HUDEP-2 (cell line): ENCODE results near the gene TIMP2.
"Not testable (repeated sequence)": the region's sequence is repeated elsewhere in the genome, so short reads cannot be mapped to it uniquely, and the experiment has no call there.

Experiments
- DNase-seq, 76 experiments: peaks; one replicate each; lab custom pipeline; 2025; ENCODE audit not compliant: unreplicated experiment in 76 of 76; lab: John Stamatoyannopoulos, UW

TIMP2 gene

GRCh38 chr17:78873519-78874340, 51.5 kb downstream of the TIMP2 start:
- no peak for DNase-seq

DNA sequence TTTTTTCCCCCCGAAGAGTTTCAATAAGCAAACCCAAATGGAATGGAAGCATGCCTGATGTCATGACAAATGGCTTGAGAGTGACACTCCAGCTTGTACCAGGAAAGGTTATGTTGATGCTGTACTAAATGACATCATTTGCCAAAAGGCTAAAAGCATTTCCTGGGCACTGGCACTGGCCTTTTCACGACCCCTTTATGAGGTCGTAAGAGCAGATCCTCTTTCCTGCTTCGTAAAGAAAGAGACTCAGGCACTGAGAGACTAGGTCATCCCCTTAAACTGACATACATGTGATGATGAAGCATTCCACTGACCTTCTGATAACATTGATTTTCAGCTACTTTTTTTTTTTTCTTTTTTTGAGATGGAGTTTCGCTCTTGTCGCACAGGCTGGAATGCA, 52.7 kb downstream of the TIMP2 start:
- DNase-seq = no peak

GRCh38 chr17:78870621-78871020, 54.6 kb downstream of the TIMP2 start:
- no peak for DNase-seq

DNA sequence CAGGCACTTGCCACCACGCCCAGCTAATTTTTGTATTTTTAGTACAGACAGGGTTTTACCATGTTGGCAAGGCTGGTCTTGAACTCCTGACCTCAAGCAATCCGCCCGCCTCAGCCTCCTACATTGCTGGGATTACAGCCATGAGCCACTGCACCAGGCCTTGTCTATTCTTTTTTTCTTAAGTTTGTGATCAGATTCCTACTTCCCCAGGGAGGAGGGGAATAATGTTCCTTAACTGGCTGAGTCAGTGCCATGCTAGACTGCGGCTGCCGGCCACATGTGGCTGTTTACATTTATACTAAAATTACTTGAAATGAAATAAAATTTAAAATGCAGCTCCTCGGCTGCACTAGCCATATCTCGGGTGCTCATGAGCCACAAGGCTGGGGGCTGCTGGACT, 56.8 kb downstream of the TIMP2 start:
- DNase-seq = no peak

DNA sequence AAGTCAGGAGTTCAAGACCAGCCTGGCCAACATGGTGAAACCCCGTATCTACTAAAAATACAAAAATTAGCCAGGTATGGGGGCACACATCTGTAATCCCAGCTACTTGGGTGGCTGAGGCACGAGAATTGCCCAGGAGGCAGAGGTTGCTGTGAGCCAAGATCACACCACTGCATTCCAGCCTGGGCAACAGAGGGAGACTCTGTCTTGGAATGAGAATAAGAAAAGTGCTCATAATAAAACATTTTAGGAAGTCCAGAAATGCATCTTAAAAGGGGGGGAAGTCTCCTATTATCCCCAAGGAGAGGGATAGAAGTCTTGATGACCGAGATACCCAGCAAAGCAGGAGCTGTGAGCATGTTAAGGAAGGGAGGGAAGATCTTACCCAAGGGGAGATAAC, 58.1 kb downstream of the TIMP2 start:
- not testable (repeated sequence) for DNase-seq

GRCh38 chr17:78865682-78866390, 59.4 kb downstream of the TIMP2 start:
- DNase-seq = peak in 58 of 76 experiments; percentile 3 to 71 (median 34)

GRCh38 chr17:78864117-78864516, 61.1 kb downstream of the TIMP2 start:
- DNase-seq = no peak

DNA sequence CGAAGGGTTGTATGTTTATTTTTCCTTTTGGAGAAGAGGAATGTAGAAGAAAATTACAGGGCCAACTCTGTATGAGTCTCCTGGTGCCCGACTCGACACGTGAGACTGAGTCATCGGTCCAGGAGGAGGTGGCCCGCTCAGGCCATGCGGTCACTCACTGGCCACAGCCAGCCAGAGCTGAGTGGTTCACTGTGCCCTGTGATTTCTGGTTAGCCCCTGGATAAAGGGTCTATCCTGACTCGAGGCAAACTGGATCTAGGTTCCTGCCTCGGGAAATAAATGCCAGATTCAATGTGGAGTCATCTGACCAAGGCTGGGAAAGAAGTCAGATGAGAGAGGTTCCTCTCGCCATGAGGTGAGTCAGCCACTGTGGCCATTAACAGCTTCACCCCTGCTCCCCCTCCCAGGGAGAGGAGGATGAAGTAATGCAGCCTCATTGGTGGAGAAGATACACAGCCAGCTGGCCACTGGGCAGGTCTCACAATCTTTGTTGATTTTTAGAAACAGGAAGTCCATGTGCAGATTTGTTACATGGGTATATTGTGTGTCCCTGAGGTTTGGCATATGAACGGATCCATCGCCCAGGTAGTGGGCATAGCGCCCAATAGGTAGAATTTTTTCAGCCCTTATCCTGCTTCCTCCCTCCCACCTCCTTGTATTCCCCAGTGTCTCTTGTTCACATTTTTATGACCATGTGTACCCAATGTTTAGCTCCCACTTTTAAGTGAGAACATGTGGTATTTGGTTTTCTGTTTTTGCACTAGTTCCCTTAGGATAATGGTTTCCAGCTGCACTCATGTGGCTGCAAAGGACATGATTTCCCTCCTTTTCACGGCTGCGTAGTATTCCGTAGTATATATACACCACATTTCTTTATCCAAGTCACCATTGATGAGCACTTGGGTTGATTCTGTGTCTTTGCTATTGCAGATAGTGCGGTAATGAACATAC, 62.8 kb downstream of the TIMP2 start:
- peak in 4 of 76 experiments; percentile 8 to 16 (median 12) for DNase-seq

DNA sequence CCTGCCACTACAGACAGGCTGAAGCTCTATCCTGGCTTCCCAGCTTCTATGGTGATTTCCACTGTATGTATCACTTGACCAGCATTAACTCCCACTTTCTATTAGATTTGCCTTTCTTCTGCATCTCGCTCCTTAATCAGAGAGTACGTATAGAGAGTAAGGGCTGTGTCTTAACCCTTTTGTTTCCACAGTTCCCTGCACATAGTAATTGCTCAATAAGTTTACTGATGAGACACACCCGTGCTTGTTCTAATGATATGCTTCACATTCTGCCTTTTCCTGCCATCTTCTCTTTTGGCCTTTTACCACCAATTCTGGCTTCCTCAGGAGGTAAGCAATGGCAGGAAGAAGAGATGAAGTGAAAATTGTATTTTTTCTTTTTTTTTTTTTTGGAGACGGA, 64.0 kb downstream of the TIMP2 start:
- DNase-seq = no peak

GRCh38 chr17:78859051-78859450, 66.1 kb downstream of the TIMP2 start:
- DNase-seq = no peak

GRCh38 chr17:78857266-78857665, 67.9 kb downstream of the TIMP2 start:
- DNase-seq = no peak

DNA sequence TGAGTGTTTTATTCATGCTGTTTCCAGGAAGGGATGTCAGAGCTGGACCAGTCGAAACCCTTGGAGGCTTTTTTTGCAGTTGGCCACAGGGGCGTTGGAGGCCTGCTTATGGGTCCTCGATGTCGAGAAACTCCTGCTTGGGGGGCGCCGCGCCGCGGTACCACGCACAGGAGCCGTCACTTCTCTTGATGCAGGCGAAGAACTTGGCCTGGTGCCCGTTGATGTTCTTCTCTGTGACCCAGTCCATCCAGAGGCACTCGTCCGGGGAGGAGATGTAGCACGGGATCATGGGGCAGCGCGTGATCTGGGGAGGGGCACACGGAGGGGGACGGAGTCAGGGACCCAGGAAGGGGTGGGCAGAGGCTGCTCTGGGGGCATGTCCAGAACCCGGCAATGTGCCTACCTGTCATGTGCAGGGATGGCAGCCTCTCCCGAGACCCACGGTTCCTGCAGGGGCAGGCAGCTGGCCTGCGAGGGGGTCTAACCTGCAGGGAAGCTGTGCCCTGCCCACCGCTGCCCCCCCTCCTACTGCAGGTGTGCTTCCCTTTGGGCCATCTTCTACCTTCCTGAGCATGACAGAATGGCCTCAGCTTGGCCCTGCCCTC, 69.5 kb downstream of the TIMP2 start:
- no peak for DNase-seq

DNA sequence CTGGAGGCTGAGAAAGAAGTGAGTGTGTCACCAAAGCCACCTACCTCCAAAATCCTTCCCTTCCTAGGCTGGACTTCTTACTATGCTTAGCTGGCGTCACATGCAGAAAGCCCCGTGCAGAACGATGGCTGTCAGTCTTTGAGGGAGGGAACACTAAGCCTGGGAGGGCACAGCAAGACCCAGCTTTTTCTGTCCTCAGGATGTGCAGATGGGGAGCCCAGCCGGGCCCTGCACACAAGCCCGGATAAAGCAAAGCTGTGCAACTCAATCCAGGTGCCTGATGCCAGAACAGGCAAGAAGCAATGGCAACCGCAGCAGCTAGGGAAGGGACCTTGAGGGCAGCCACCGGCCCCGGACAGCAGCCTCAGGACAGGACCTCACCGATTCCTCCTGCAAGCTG, 70.7 kb downstream of the TIMP2 start:
- DNase-seq = no peak

DNA sequence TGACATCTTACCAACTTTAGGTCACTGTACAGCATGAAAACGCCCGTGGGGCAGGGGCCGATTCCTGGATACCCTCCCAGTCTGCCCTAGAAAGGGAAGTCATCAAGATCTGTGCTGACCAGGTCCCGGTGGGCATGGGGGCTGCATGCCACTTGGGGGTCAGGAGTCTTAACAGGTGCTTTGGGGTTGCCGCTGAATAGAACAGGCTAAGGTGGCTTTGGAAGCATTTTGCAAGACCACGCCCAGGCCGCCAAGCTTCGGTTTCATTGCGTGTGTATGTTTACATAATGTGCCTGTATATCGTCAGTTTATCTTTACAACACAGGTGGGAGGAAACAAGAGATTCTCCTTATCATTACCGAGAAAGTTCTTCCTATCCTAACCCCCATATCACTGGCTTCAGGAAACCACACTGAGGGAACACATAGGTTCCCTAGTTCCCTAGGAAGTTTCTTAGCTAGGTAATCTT, 71.2 kb downstream of the TIMP2 start:
- peak in 33 of 76 experiments; percentile 2 to 50 (median 21) for DNase-seq

- peak in 1 of 76 experiments; percentile 7 for DNase-seq
Measured at GRCh38 chr17:78852709-78853121, 72.5 kb downstream of the TIMP2 start.

DNA sequence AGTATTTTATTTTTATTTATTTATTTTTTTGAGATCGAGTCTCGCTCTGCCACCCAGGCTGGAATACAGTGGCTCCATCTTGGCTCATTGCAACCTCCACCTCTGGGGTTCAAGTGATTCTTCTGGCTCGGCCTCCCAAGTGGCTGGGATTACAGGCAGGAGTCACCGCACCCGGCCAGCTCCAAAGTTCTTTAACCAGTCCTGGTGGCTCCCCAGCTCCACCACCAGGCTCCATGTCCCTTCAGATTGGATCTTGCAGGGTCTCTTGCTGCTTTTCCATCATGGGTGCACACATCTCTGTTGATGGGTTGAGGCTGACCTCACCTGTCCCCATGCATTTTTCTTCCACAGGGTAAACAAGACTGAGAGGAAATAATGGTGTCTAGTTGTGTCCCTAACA, 76.2 kb downstream of the TIMP2 start:
- DNase-seq = no peak

DNA sequence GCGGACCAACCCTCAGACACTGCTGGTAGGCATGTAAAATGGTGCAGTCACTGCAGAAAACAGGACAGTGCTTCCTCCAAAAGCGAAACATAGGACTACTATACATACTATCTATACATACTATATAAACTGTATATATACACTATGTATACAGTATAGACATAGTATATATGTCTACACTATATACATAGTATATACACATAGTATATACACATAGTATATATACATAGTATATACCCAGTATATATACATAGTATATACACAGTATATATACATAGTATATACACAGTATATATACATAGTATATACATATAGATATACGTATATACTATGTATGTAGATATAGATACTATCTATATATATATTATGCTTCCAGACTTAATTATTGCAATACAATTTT, 78.1 kb downstream of the TIMP2 start:
- DNase-seq = no peak

GRCh38 chr17:78844301-78845005, 80.7 kb downstream of the TIMP2 start:
- no peak for DNase-seq

DNA sequence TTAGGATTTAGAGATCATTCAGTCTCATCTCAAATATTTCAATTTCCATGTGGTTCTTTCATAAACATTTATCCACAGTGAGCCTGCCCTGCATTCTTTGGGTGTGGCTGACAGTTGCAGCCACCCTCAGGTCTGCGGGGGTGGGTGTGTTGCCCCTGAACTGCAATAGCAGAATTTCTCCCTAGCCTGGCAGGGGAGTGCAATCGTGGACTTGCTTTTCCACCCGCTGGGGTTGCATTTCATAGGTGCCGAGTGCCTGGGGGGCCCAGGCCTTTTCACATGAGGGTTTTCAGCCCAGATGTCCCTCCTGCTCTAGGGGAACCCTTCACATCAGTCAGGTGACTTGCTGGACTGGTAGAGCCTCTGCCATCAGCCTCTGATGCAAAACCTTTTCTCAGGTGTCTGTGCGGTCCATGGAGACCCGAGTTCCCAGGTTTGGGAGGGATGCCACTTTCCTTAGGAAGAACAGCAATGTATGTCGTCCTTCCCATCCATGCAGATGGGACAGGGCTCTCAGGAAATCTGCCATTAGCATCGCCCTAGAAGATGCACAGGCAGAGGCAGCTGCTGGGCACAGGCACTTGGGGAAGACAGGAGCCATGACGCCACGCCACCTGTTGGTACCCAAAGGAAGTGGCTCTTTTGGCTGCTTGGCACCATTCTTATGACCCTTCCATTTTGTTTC, 82.2 kb downstream of the TIMP2 start:
- DNase-seq = peak in 60 of 76 experiments; percentile 14 to 73 (median 38)
